Neural cell (in vitro differentiated cells): ENCODE data around the gene BST1. TPM values are rescaled to one million over a fixed set of nuclear protein-coding genes. Genes with fewer than 3 reads are reported as not detected.

Experiments
- H2AFZ ChIP-seq: fragments of 200-600, 300-800 bp; sonication (generic), shearing (Covaris generic); 2 replicates; pipeline ENCODE4 v1.6.0; 2014; ENCODE audit warnings: low read depth, mild to moderate bottlenecking, antibody characterized with exemption, low read length, moderate library complexity
- H3F3A ChIP-seq: fragments of 200-600 bp; shearing (Covaris generic); 2 replicates; pipeline ENCODE4 v1.6.1; 2016; ENCODE audit warnings: mild to moderate bottlenecking, moderate library complexity, mixed read lengths, antibody characterized with exemption, low read length; ENCODE audit not compliant: insufficient read depth, poor library complexity, severe bottlenecking
- H3K27ac ChIP-seq: fragments of 200-600, 300-800 bp; sonication (generic), shearing (Covaris generic); 2 replicates; pipeline ENCODE4 v1.5.1; 2014; ENCODE audit warnings: mild to moderate bottlenecking, low read length, moderate library complexity
- H3K27me3 ChIP-seq: fragments of 300-800, 200-600 bp; sonication (generic), shearing (Covaris generic); 2 replicates; pipeline ENCODE4 v1.6.0; 2014; ENCODE audit warnings: mild to moderate bottlenecking, low read depth, low read length, moderate library complexity; ENCODE audit not compliant: insufficient read depth
- H3K36me3 ChIP-seq: fragments of 300-800, 200-600 bp; sonication (generic), shearing (Covaris generic); 2 replicates; pipeline ENCODE4 v1.5.1; 2014; ENCODE audit warnings: mild to moderate bottlenecking, antibody characterized with exemption, low read length, moderate library complexity; ENCODE audit not compliant: insufficient read depth
- H3K4me2 ChIP-seq: fragments of 300-800, 200-600 bp; sonication (generic), shearing (Covaris generic); 2 replicates; pipeline ENCODE4 v1.6.0; 2014; ENCODE audit warnings: mild to moderate bottlenecking, low read length
- H3K4me3 ChIP-seq: fragments of 300-800, 200-600 bp; sonication (generic), shearing (Covaris generic); 2 replicates; pipeline ENCODE4 v1.5.1; 2014; ENCODE audit warnings: mild to moderate bottlenecking, low read length, moderate library complexity
- H3K79me2 ChIP-seq: fragments of 200-600 bp; shearing (Covaris generic); replicated peaks from 2 replicates; pipeline ENCODE4 v1.6.0; 2014; ENCODE audit warnings: mild to moderate bottlenecking, low read length, moderate library complexity; ENCODE audit not compliant: insufficient read depth
- H3K9ac ChIP-seq: fragments of 300-800, 200-600 bp; sonication (generic), shearing (Covaris generic); 2 replicates; pipeline ENCODE4 v1.6.1; 2016; ENCODE audit warnings: mild to moderate bottlenecking, low read length, mixed read lengths
- H3K9me2 ChIP-seq: fragments of 200-600 bp; shearing (Covaris generic); 2 replicates; pipeline ENCODE4 v1.6.1; 2016; ENCODE audit warnings: mild to moderate bottlenecking, low read length, mixed read lengths; ENCODE audit not compliant: insufficient read depth
- H3K9me3 ChIP-seq: fragments of 200-600, 300-800 bp; sonication (generic), shearing (Covaris generic); 2 replicates; pipeline ENCODE4 v1.6.1; 2016; ENCODE audit warnings: mild to moderate bottlenecking, mixed run types, low read length, moderate library complexity, mixed read lengths
- H4K20me1 ChIP-seq: fragments of 200-600 bp; shearing (Covaris generic); 2 replicates; pipeline ENCODE4 v1.6.1; 2016; ENCODE audit warnings: mild to moderate bottlenecking, mixed run types; ENCODE audit not compliant: insufficient read depth
- EP300 ChIP-seq: fragments of 450-650 bp; conservative IDR thresholded peaks from 2 replicates; pipeline ENCODE4 v1.6.1; 2014; ENCODE audit warnings: antibody characterized with exemption, mild to moderate bottlenecking, moderate library complexity; ENCODE audit not compliant: poor library complexity, severe bottlenecking
- EZH2 ChIP-seq: fragments of 200-600, 300-800 bp; shearing (Covaris generic), sonication (generic); IDR thresholded peaks from 2 replicates; pipeline ENCODE4 v1.6.1; 2014; ENCODE audit warnings: antibody characterized with exemption, low read length, borderline replicate concordance, mild to moderate bottlenecking; ENCODE audit not compliant: insufficient read depth, poor library complexity, severe bottlenecking
- MXI1 ChIP-seq: fragments of 450-650 bp; conservative IDR thresholded peaks from 2 replicates; pipeline ENCODE4 v1.6.1; 2014; ENCODE audit warnings: antibody characterized with exemption, mild to moderate bottlenecking; ENCODE audit not compliant: poor library complexity, severe bottlenecking
- POLR2AphosphoS5 ChIP-seq: IDR thresholded peaks from 2 replicates; pipeline ENCODE4 v1.6.1; 2012
- RAD21 ChIP-seq: fragments of 450-650 bp; conservative IDR thresholded peaks from 2 replicates; pipeline ENCODE4 v1.6.1; 2014; ENCODE audit warnings: antibody characterized with exemption, mild to moderate bottlenecking, moderate library complexity
- REST ChIP-seq: IDR thresholded peaks from 2 replicates; pipeline ENCODE4 v1.6.1; 2012; ENCODE audit warnings: borderline replicate concordance
- SMC3 ChIP-seq: fragments of 450-650 bp; conservative IDR thresholded peaks from 2 replicates; pipeline ENCODE4 v1.6.1; 2014; ENCODE audit warnings: antibody characterized with exemption, mild to moderate bottlenecking, moderate library complexity; ENCODE audit not compliant: poor library complexity
- TAF1 ChIP-seq: IDR thresholded peaks from 2 replicates; pipeline ENCODE4 v1.6.1; 2012; ENCODE audit warnings: low read depth
- polyA plus RNA-seq: library from polyadenylated mRNA; depleted of rRNA; stranded (reverse); fragments of >200 nt; gene quantifications from 2 replicates; pipeline ENCODE4 v1.2.3, GENCODE V29; 2014
- TF ChIP-seq, protein P1 (sequence below): fragments of 450-650 bp; IDR thresholded peaks from 2 replicates; pipeline ENCODE4 v1.5.1; 2014; ENCODE audit warnings: antibody characterized with exemption, mild to moderate bottlenecking, moderate library complexity; ENCODE audit not compliant: poor library complexity, severe bottlenecking

Gene BST1
- polyA plus RNA-seq, 1 donor from 2014 or later = 1.6 TPM

DNA sequence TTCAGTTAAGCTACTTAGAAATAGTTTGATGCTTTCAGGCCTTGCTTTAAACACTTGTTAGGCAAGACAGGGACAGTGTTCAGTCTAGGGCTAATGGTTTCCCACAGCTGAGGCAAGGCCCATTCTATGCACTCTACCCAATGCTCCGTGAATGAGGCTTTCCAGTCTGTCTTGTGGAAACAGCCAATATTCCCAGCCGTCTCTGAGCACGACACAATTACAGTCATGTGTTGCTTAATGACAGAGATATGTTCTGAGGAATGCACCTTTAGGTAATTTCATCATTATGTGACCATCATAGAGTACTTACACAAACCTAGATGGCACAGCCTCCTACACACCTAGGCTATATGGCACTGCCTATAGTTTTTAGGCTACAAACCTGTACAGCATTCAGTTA lies 30.8 kb upstream of the BST1 start:
- no peak overlapping the region for H2AFZ ChIP-seq
- H3K79me2 ChIP-seq = peaks cover 23% of the 10 kb centered on the region
- H3K27me3 ChIP-seq = no peaks in the 10 kb centered on the region
- no peaks in the 10 kb centered on the region for H3K9me3 ChIP-seq
- H4K20me1 ChIP-seq = no peaks in the 10 kb centered on the region
- no peaks in the 10 kb centered on the region for H3K36me3 ChIP-seq
- H3K9me2 ChIP-seq = no peaks in the 10 kb centered on the region
- H3K4me2 ChIP-seq = no peak overlapping the region
- H3K27ac ChIP-seq = no peak overlapping the region
- no peak overlapping the region for H3K9ac ChIP-seq
- no peaks in the 10 kb centered on the region for H3F3A ChIP-seq
- TF ChIP-seq TAF1 = no peak
- TF ChIP-seq REST = no peak
- TF ChIP-seq MXI1 = no peak
- no peak for TF ChIP-seq RAD21
- TF ChIP-seq, protein P1, sequence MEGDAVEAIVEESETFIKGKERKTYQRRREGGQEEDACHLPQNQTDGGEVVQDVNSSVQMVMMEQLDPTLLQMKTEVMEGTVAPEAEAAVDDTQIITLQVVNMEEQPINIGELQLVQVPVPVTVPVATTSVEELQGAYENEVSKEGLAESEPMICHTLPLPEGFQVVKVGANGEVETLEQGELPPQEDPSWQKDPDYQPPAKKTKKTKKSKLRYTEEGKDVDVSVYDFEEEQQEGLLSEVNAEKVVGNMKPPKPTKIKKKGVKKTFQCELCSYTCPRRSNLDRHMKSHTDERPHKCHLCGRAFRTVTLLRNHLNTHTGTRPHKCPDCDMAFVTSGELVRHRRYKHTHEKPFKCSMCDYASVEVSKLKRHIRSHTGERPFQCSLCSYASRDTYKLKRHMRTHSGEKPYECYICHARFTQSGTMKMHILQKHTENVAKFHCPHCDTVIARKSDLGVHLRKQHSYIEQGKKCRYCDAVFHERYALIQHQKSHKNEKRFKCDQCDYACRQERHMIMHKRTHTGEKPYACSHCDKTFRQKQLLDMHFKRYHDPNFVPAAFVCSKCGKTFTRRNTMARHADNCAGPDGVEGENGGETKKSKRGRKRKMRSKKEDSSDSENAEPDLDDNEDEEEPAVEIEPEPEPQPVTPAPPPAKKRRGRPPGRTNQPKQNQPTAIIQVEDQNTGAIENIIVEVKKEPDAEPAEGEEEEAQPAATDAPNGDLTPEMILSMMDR = no peak
- TF ChIP-seq POLR2AphosphoS5 = no peak
- TF ChIP-seq EP300 = no peak
- TF ChIP-seq EZH2 = no peak
- TF ChIP-seq SMC3 = no peak
- H3K4me3 ChIP-seq = no peak overlapping the region

DNA sequence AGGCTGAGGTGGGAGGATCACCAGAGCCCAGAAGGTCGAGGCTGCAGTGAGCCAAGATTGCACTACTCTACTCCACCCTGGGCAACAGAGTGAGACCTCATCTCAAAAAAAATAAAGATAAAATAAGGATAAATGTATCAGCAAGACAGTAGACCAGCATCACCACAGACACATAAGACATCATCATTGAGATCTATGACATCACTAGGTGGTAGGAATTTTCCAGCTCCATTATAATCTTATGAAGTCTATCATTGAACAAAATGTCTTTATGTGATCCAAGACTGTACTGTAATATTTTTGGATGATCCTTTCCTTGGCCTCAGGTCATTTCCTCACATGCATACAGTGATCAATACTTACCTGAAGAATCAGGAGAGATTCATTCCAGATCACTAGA lies 29.5 kb upstream of the BST1 start:
- H3K27me3 ChIP-seq = no peaks in the 10 kb centered on the region
- TF ChIP-seq REST (no peak), POLR2AphosphoS5 (no peak), RAD21 (no peak), TAF1 (no peak), EP300 (no peak), EZH2 (no peak), SMC3 (no peak), MXI1 (no peak)
- TF ChIP-seq, protein P1 = no peak
- no peaks in the 10 kb centered on the region for H4K20me1 ChIP-seq
- H3K4me2 ChIP-seq = no peak overlapping the region
- no peaks in the 10 kb centered on the region for H3F3A ChIP-seq
- H3K36me3 ChIP-seq = no peaks in the 10 kb centered on the region
- peaks cover 34% of the 10 kb centered on the region for H3K79me2 ChIP-seq
- H3K9me3 ChIP-seq = no peaks in the 10 kb centered on the region
- no peak overlapping the region for H3K4me3 ChIP-seq
- no peak overlapping the region for H3K27ac ChIP-seq
- H2AFZ ChIP-seq = no peak overlapping the region
- H3K9ac ChIP-seq = no peak overlapping the region
- H3K9me2 ChIP-seq = no peaks in the 10 kb centered on the region
